Measurements from ENCODE around the gene WDR86.

WDR86 gene

DNA sequence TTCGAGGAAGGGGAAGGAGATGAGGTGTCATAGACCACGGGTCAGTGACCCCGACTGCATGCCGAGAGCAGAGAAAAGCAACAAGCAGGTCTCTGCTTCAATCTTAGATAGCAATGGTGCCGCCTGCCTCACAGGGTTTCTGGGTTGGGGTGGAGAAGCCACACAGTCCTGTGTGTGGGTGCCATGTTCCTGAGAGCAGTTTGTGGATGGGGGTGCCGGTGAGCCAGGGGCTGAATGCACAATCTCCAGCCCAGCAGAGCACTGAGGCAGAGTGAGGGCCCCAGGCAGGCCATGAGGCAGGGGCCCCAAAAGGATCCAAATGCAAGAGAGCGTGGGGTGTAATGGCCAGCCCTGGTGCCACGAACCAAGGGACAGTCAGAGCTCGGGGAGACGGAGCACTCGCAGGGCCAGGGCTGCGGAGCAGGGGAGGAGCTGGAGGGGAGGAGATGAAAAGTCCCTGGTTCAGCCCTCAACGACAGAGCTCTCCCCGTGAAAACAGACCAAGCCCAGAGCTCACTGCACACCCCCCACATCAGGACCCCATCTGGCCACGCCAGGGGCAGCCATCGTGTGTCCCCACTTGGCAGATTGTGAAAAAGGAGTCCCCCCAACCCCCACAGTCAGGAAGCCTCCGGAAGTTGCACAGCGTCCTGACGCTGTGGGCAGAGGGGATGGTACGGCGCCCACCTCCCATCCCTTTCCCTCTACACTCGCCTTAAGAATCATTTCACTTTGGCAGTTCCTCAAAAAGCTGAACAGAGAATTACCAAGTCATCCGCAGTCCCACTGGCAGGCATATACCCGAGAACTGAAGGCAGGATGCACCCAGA is 19.9 kb downstream of the WDR86 start:
- DNase-seq, result no peak

DNA sequence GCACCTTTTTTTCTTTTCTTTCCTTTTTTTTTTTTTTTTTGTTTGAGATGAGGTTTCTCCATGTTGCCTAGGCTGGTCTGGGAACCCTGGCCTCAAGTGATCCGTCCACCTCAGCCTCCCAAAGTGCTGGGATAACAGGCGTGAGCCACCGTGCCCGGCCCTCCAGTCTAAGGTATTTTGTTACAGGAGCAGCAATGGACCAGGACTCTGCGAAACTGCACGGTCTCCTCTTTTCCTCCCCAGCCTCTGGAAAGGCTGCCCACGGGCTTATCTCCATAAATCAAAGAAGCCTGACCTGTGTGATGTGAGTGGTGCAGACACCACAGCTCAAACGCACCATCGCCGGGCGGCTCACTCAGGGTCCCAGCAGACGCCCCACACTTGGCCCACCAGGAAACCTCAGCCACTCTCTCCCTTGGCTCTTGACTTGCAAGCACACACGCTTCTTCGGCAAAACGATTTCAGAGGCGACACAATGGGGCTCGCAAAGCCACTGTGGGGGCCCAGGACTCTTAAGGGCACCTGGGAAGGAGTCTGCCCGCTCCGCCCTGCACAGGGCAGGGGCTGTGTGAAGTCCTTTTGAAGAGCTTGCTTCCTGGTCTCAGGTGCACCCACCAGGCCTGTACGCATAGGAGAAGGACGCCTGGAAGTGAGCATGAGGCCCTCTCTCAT is 20.6 kb downstream of the WDR86 start:
- DNase-seq, result no peak

DNA sequence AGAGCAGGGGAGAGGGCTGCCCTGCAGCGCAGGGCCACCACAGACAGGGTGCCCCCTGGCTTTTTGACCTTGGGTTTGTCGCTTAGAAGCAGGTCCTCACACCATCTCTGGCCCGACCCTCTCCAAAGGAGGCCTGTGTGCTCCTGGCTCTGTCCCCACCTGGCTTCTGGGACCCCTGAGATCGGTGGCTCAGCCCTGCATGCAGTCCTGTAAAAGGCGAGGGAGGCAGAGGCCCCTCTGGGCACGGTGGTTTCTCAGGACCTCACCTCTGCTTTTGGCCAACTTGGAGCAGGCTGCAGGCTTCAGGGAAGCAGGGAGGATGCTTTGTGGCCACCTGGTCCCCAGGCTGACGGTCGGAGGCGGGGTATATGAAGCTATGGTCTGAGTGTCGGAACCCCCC is 21.4 kb downstream of the WDR86 start:
- DNase-seq, result no peak

DNA sequence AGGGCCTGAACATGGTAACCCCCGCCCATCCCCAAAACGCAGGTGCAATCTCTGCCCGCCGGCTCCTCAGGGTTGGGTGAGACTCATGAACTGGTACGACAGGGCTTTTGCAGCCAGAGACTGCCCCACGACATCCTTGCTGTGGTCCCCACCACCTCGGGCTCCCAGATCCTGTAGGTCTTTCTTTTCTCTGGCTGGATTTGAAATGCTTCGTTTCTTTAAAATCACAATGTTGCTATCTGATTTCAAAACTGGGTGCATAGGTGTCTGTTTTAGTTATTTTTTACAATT is 21.9 kb downstream of the WDR86 start:
- no peak for DNase-seq

DNA sequence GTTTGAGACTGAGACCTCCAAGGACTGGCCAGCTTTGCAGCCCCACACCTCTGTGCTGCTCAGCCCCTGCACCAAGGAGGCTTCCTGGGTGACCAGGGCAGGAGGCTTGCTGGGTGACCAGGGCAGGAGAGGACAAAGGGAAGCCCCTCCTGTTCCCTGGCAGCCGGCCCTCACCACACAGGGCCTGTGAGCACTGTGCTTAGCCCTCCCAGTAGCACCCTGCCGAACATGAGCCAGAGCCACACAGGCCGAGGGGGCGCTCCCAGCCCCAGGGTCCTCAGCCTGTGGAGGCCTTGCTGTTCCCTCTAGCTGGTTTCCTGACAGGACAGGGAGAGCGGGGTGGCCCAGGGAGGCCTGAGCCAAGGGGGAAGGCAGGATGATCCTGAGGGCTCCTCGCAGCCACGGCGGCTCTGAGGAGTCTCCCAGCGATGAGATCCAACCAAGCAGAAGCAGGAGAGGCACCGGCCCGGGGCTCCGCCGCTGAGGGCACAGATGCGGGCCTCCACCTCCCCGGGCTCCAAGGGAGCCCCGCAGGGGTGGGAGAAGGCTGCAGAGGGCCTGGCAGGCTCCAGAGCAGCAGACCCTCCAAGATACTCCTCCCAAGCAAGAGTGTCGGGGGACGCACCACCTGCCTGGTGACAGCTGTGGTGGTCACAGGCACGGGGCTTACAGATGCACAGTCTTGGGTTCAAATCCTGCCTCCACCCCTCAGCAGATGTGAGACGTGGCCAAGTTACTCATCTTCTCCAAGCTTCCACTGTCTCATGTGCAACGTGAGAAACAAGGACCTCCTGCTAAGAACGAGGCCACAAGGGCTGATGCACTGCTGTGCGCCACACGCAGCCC is 22.5 kb downstream of the WDR86 start:
- DNase-seq, result no peak

DNA sequence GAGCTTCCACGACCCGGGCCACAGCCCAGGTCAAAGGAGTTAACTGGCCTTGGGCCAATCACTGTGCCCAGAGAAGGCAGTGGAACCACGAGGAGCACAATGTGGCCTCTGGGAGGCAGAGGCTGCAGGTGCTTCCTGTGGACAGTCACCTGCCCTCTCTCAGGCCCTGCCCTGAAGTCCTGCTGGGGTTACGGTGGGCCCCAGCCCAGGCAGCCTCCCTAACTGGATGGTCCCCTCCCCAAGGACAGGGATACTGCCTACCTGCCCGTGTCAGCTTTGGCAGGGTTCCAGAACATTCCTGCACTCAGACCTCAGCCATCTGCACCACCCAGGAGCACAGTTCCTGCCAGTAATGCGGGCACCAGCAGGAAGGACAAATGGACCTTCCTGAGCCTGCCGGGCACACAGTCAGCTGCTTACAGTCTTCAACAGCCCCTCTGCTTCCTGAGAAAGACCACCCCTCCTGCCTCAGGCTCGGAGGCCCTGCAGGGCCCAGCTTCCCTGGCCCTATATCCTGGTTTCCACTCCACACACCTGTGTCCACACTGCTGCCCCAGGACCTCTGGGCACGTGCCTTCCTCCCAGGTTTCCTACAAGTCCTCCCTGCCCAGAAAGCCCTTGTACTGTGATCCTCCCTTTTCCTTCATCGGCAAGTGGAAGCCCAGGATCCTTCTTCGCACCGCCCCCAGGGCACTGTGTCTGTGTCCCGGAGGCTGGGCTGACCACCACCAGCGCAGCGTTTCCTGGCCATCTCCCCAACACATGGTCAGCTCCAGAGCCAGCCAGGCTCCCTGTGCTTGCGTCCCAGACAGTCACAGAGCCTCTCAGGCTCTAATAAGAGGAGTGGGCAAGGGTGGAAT is 23.3 kb downstream of the WDR86 start:
- DNase-seq, result no peak

DNA sequence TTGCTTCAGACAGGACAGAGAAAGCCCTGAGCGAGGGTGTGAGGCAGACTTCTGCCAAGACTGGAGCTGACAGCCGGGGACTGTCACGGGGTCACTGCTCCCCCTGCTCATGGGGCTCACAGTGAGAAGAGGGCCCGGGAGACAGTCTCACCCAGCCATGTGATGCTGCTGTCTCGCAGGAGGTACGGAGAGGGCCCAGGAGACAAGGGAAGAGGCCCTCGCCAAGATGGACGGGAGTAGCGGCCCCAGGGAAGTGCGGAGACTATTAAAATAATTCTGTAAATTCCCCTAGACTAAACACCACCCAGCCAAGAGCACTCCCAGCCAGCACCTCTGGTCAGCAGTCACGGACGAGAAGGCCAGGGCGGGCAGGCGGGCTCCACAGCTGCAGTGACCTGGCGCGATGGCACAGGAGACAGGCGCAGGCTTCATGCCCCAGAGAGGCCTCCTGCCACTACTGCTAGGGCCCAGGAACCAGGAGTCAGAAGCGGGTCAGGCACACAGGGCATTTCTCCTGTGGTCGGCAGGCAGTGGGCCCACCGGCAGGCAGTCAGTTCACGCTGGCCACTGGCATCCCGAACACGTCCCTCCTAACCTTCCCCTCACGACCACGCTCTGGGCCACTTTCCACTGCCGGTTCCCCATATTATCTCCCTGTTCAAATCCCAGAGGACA is 24.1 kb downstream of the WDR86 start:
- no peak for DNase-seq

DNA sequence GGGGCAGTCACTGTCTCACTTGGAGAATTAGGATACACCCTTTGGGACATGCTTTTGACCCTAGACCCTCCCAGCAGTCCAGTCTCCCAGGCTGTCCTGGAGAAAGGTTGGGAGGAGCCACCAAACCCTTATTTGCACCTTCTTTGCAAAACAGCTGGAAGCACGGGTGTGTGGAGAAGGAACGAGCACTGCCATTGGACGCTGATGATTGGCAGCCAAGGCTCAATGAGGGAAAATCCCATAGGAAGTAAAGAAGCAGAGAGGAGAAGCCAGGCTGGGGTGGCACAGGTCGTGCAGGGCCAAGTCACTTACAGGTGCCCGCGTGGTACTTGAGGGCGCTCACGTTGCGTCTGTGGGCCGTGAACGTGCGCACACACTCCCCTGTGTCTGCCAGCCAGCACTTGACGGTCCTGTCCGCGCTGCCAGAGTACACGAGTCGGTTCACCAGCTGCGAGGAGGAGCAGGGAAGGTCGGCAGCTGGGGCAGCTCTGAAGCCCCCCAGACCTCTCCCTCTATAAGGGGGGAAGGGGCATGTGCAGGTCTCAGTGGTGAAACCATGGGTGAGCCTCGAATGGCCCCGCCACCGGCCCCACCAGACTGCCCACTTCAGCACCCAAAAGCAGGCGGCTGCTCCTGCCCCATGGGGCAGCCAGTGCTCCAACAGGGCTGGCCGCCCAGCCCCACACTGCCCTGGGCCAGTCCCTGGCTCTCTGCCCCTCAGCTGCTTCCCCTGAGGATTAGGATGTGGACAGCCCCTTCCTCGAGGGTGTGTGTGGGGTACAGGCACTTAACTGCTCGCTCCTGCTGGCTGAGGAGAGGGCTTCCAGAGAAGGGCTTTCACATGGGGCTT is 24.8 kb downstream of the WDR86 start:
- DNase-seq, result no peak

DNA sequence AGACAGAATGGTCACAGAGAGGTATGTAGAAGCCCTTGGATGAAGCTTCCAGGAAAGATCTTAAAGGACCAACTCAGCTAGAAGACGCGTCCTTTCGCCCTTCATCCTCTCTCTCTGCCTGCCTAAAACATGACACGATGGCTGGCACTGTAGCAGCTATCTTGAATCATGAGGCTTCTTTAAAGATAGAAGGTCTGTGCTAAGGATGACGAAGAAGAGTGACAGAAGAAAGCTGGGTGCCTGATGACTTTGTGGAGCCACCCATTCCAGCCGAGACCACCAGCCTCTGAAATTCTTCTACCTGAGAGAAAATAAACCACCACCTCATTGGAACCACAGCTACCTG is 25.5 kb downstream of the WDR86 start:
- no peak for DNase-seq

DNA sequence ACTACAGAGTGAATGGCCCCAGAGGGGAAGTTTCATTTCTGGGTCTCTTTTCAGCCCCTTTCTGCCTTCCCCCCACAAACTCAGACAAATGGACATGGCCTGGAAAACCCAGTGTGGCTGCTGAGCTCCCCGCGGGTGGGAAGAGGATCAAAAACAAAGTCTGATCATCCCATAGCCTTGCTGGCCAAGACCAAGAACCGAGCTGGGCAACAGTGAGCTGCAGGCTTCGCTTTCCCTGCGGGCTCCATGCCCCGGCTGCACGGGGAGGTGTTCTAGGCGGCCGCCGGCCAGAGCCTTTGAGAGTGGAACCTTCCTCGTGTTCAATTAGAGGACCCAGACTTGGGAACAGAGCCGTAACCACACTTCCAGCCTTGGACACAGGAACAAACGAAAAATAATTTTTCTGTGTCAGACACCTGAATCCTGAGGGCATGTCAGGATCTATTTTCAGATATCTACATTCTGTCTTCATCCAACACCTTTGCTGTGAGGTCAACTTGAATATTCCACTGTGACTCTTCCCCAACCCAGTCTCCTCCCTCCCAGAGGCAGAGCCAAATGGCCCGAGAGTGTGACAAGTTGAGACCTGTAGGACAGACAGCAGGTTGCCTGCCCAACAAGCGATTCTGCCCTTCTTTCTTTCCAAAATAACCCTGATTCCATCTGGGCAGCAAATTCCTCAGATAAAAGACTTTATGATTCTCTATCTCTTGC is 26.0 kb downstream of the WDR86 start:
- DNase-seq, result no peak

DNA sequence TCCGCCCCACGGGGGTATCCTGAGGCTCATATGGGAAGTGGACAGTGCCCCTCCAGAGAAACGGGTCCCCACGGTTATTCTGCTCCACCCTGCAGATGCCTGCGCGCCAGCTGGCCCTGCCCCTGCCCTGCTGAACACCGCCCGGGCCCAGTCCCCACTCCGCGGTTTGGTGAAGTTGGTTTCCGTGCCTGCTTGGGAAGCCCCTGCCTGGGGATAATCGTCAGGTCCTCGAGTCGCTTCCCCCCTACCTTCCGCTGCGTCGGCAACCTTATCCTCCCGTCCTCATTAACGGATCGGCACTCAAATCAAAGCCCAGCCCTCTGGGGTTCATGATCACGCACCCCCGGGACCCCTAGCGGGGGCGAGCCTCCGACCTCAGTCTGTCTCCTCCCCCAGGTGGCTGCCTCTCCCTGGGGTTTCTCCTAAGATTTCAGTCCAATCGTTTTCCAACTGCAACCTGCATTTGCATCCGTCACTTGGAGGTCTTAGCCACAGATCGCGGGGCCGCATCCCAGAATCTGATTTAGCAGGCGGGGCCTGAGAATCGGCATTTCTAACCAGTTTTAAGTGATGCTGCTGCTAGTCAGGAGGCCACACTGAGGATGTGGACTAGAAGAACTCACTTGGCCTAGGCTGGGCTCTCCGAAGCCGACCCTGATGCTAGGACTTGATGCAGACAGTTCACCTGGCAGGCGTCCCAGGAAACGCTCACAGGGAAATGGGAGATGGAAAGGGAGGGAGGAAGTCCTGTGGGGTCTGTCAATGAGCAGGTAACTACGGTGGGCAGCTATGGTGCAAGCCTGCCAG is 27.6 kb downstream of the WDR86 start:
- peak; percentile 69 for DNase-seq

DNA sequence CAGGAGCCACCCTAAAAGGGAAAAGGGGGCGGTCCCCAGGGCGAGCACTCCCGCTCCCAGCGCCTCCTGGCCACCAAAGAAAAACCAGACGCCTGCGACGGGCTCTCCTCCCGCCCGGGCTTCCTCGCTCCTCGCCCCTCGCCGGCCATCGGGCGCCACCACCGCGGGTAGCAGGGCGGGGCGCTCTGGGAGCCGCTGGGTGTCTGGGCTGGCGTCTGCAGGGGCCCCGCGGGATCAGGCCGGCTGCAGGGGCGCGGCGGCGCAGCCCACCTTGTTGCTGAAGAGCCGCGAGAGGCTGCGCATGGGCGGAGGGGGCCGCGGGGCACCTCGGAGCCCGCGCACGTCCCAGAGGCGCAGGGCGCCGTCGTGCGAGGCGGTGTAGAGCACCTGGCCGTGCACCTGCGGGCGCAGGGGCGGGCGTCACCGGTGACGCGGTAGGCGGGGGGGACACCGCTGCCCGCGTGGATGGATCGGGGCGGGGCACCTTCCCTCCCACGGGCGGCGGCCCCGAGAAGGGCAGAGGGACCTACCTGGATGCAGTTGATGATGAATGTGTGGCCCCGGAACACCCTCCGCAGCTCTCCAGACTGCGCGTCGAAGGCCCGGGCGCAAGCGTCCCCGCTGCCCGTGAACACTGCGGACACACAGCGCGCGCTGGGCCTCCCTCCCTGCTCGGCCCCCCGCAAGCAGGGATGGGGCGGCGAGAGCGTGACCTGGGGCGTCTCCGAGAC is 28.3 kb downstream of the WDR86 start:
- peak; percentile 72 for DNase-seq

DNA sequence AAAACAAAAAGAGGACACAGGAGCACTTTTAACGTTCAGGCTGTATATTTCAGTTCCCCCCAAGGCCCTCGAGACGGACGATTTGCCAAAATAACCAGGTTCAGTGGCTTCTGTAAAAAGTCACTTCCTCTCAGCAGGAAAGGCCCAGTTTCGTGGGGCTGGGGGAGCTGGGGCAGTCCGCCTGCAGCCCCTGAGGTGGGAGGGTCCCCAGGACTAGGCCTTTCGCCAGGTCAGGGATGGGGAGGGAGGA is 28.8 kb downstream of the WDR86 start:
- DNase-seq, result no peak

DNA sequence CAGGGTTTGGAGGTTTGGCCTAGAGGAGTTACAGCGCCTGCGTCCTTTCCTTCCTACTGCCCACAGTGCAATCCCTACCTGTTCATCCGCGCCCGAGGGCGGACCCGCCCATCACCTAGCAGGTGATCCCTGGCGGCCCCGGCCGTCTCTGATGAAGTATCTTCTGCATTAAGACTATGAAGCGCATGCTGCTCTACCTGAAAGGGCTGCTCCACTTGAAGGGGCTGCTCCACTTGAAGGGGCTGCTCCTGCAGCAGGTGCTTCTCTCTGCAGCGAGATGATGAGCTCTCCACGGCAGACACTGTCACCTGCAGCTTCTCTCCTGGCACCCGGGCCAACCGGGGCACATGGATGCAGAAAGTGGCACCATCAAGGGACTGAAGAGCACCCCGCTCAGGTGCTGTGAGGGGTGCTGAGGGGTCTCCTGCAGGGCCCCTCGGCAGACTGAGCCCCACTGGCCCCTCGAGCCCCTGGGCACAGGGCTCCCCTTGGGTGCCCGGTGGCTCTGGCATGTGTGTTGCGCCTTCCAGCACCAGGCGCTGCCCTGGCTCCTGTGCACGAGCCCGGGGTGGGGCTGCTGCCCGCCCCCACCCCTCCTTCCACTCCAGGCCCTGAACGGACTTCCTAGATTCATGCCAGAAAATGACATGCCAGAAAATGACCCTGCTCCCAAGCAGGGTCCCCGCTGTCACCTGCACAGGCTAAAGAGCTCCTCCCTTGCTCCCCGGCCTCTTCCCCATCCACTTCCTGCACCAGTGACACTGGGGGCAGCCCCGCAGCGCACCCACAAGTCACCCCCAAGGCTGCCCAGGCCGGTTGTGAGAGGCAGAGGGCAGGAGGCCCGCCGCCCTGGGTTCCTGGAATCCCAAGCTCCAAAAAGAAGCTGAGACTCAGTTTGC is 29.4 kb downstream of the WDR86 start:
- no peak for DNase-seq

DNA sequence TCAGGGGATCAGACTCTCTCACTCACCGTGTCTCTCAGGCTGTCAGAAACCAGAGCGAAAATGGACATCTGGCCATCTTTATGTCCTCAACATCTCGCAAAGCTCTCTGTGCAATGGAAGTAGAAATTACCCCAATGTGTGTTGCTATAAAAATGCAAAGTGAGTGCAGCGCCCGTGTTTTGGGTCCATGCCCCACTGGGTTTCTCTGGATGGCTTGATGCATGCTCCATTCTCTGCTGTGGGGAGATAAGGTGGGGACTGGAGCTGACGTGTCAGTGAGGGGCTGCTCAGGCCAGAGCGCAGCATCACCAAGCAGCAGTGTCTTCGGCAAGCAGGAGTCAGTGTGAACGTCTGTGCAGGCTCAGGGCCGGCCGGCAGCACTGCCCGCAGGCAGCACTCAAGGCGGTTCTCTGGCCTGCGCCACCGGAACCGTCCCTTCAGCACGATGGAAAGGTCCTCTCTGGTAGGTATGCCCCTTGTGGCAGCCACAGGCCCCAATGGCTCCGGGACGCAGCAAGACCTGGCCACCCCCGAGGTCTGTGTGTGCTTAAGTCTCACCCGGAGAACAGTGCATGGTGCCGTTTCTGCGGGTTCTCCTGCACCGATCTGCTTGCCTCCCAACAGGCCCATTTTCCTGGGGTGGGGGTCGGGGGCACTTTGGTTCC is 30.2 kb downstream of the WDR86 start:
- DNase-seq, result no peak

DNA sequence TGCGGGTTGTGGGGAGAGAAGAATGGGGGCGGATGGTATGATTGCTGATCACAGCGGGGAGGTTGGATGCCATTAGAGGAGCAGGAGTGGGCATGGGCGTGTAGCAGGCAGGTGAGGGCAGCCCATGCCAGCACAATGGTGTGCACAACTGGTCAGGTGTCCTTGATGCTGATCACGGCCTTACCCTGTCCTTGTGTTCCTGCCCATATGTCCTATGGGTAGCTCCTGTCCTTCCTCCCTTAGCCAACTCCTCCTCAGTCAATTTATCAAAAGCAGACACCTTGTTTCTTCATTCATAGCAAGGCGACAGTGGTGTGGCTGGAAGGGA is 30.7 kb downstream of the WDR86 start:
- no peak for DNase-seq

DNA sequence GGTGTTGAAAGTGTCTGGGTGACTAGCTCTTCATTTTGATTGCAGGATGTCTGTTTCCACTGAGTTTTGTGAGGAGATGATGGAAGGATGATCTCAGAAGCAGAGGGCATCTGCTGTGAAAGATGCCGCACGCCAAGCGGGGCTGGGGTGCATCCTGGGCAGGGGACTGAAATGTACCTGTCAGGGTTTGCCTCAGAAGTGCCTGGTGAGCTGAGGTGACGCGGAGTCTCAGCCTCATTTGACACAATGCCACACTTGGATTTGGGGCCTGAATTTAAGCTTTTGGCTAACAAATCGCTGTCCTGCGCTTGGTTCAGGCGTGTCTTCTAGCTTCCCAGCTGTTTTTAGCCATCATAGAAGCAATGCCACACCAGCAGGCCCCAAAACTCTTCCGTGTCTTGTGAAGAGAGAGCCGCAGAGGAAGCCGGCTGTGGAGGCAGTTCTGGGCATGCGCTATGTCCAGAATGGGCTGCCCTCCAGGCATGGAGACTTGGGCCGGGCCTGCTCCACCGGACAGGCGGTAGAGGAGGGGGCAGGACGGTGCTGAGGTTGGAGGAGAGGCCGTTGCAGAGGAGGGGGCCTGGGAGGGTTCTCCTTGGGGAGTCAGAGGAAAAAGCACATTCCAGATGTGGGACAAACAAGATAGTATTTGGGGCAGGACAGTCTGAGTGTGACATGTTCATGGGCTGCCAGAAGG is 31.2 kb downstream of the WDR86 start:
- DNase-seq, result no peak
